LNCaP clone FGC (cell line): Measurements from ENCODE around the gene USP47.
"Not testable (repeated sequence)": the region's sequence is repeated elsewhere in the genome, so short reads cannot be mapped to it uniquely, and the experiment has no call there.

Source experiments
- DNase-seq: peaks from one replicate; pipeline ENCODE4 v3.0.0-alpha.2; 2011; ENCODE audit warnings: low read depth
- H3K4me3 ChIP-seq: 2 replicates; pipeline ENCODE4 v1.5.1; 2011; ENCODE audit warnings: mild to moderate bottlenecking, low read depth, low read length, control low read depth
- CTCF ChIP-seq: IDR thresholded peaks from 2 replicates; pipeline ENCODE4 v1.5.1; 2012; ENCODE audit warnings: mild to moderate bottlenecking; ENCODE audit not compliant: control insufficient read depth, insufficient read depth; ENCODE audit errors: extremely low read depth

USP47 gene

GRCh38 chr11:11826260-11826659 lies 15.5 kb upstream of the USP47 start:
- no peak for DNase-seq
- no peak overlapping the region for H3K4me3 ChIP-seq
- no peak for TF ChIP-seq CTCF

GRCh38 chr11:11827272-11827671 lies 14.5 kb upstream of the USP47 start:
- DNase-seq, result no peak
- no peak overlapping the region for H3K4me3 ChIP-seq
- TF ChIP-seq CTCF, result no peak

GRCh38 chr11:11831406-11831805 lies 10.4 kb upstream of the USP47 start:
- H3K4me3 ChIP-seq, DNase-seq: not testable (repeated sequence)

- no peak for DNase-seq
- no peak overlapping the region for H3K4me3 ChIP-seq
- TF ChIP-seq CTCF, result no peak
These were observed 5.0 kb upstream of the USP47 start for GRCh38 chr11:11836676-11837231.

- no peak overlapping the region for H3K4me3 ChIP-seq
- DNase-seq, result no peak
- TF ChIP-seq CTCF, result no peak
These were observed 2.1 kb upstream of the USP47 start for GRCh38 chr11:11839718-11840117.

GRCh38 chr11:11841116-11841722 lies 553 bp upstream of the USP47 start:
- TF ChIP-seq CTCF, result no peak
- no peak for DNase-seq

GRCh38 chr11:11842421-11843008 lies 743 bp downstream of the USP47 start:
- peak overlapping the region; percentile 75 for H3K4me3 ChIP-seq
- peak; percentile 74 for DNase-seq
- TF ChIP-seq CTCF, result no peak

More at GRCh38 chr11:11841116-11841722, 553 bp upstream of the USP47 start:
- H3K4me3 ChIP-seq, result peak overlapping the region; percentile 75
